K562 (cell line): ENCODE data around the gene TMSB4X. TPM values are rescaled to one million over a fixed set of nuclear protein-coding genes. Genes with fewer than 3 reads are reported as not detected.

Source experiments
- ATAC-seq: fragments of 200-7000 bp; cut with Tn5 transposase; 3 replicates; pipeline ENCODE4 v1.9.1; 2020; ENCODE audit warnings: moderate library complexity
- BruUV-seq: library from RNA; stranded (reverse); fragments of 400-500 nt; replicated peaks from 2 replicates; lab custom pipeline; 2021; lab: Mats Ljungman, UMichigan
- CTCF ChIA-PET: fragments of 300-600 bp; formaldehyde crosslinking; extraction: SDS; loops from one replicate; lab custom pipeline; 2021; ENCODE audit warnings: low intra/inter-chr PET ratio; lab: Yijun Ruan, JAX
- POLR2A ChIA-PET: fragments of 300-600, 350-650 bp; sonication (Branson Sonifier 250); formaldehyde crosslinking; extraction: SDS; loops from one replicate; lab custom pipeline; 2021; ENCODE audit warnings: antibody characterized with exemption, inconsistent platforms; lab: Yijun Ruan, JAX
- DNase-seq, 4 experiments: peaks; one replicate each; pipeline versions ENCODE4 v3.0.0 to v3.0.0-alpha.2; 2011 to 2018; ENCODE audit warnings: low spot score in 3 of 4, mixed read lengths in 3 of 4; ENCODE audit errors: extremely low read depth in 1 of 4
- FAIRE-seq: peaks from 2 replicates; lab custom pipeline; 2011; peaks lifted over from hg19 to GRCh38; lab: Jason Lieb, UNC
- H2AFZ ChIP-seq: 2 replicates; pipeline ENCODE4 v1.6.0; 2011; ENCODE audit warnings: low read depth, low read length, control low read depth, inconsistent platforms
- H3K27ac ChIP-seq: fragments of 200-600 bp; 3 replicates; pipeline ENCODE4 v1.8.0; 2011; ENCODE audit warnings: low read depth, mild to moderate bottlenecking, control low read depth, inconsistent platforms, low read length, moderate library complexity, mixed read lengths; ENCODE audit errors: extremely low read depth
- H3K27me3 ChIP-seq, 2 experiments: fragments of 300-600 bp in 1 of 2; 2 replicates in 1 of 2; 3 replicates in 1 of 2; pipeline versions ENCODE4 v1.6.0 to v1.8.0; 2011; ENCODE audit warnings: inconsistent platforms in 2 of 2, low read length in 2 of 2, mild to moderate bottlenecking in 1 of 2, mixed read lengths in 1 of 2, moderate library complexity in 1 of 2; ENCODE audit not compliant: control insufficient read depth in 2 of 2, insufficient read depth in 2 of 2
- H3K36me3 ChIP-seq: fragments of 300-600 bp; 3 replicates; pipeline ENCODE4 v1.8.0; 2011; ENCODE audit warnings: mild to moderate bottlenecking, low read length, inconsistent platforms; ENCODE audit not compliant: control insufficient read depth, insufficient read depth
- H3K4me1 ChIP-seq, 2 experiments: fragments of 200-600 bp in 1 of 2; replicated peaks in 1 of 2; 2 replicates in 1 of 2; 3 replicates in 1 of 2; pipeline versions ENCODE4 v1.5.1 to v1.8.0; 2011; ENCODE audit warnings: inconsistent platforms in 2 of 2, low read length in 2 of 2, mild to moderate bottlenecking in 1 of 2, mixed read lengths in 1 of 2, moderate library complexity in 1 of 2; ENCODE audit not compliant: control insufficient read depth in 2 of 2, insufficient read depth in 2 of 2
- H3K4me2 ChIP-seq: 2 replicates; pipeline ENCODE4 v1.6.1; 2011; ENCODE audit warnings: low read length, control low read depth, inconsistent platforms, mixed read lengths; ENCODE audit not compliant: insufficient read depth
- H3K4me3 ChIP-seq: fragments of 200-600 bp; sonication (generic), shearing (Covaris generic); 2 replicates; pipeline ENCODE4 v1.5.1; 2016; ENCODE audit warnings: control low read depth, inconsistent platforms
- H3K79me2 ChIP-seq: fragments of 200-600 bp; 3 replicates; pipeline ENCODE4 v1.8.0; 2011; ENCODE audit warnings: low read length, inconsistent platforms; ENCODE audit not compliant: control insufficient read depth, insufficient read depth
- H3K9ac ChIP-seq, 2 experiments: 2 replicates each; pipeline versions ENCODE4 v1.6.0 to v1.6.1; 2011; ENCODE audit warnings: low read depth in 2 of 2, low read length in 2 of 2, control low read depth in 1 of 2, inconsistent platforms in 1 of 2, mild to moderate bottlenecking in 1 of 2, mixed read lengths in 1 of 2; ENCODE audit not compliant: insufficient read depth in 1 of 2
- H3K9me1 ChIP-seq: one replicate; pipeline ENCODE4 v1.6.0; 2011; ENCODE audit warnings: inconsistent platforms, mild to moderate bottlenecking, low read length, moderate library complexity; ENCODE audit not compliant: control insufficient read depth, insufficient read depth
- H3K9me3 ChIP-seq: replicated peaks from 2 replicates; pipeline ENCODE4 v1.5.1; 2011; ENCODE audit warnings: low read depth, low read length, inconsistent platforms; ENCODE audit not compliant: control insufficient read depth, insufficient read depth
- H4K20me1 ChIP-seq: replicated peaks from 2 replicates; pipeline ENCODE4 v1.6.1; 2011; ENCODE audit warnings: low read length, inconsistent platforms, mixed read lengths; ENCODE audit not compliant: control insufficient read depth, insufficient read depth
- CTBP1 ChIP-seq: fragments of 450-650 bp; IDR thresholded peaks from 2 replicates; pipeline ENCODE4 v1.6.1; 2016; ENCODE audit warnings: borderline replicate concordance
- E2F1 ChIP-seq: sonication (generic); formaldehyde crosslinking; IDR thresholded peaks from 2 replicates; pipeline ENCODE4 v1.8.1; 2023; ENCODE audit warnings: mild to moderate bottlenecking, missing genetic modification reagents, moderate library complexity
- FOSL1 ChIP-seq: fragments of 200-800 bp; sonication (Bioruptor generic); conservative IDR thresholded peaks from 2 replicates; pipeline ENCODE4 v1.6.1; 2016; ENCODE audit warnings: missing genetic modification characterization, missing compliant biosample characterization
- MNT ChIP-seq, 2 experiments: fragments of 450-650 bp; conservative IDR thresholded peaks; 2 replicates each; pipeline ENCODE4 v1.6.1; 2017; ENCODE audit warnings: mild to moderate bottlenecking in 2 of 2, moderate library complexity in 2 of 2
- NCOA6 ChIP-seq: fragments of 450-650 bp; IDR thresholded peaks from 2 replicates; pipeline ENCODE4 v1.6.1; 2017; ENCODE audit warnings: mild to moderate bottlenecking
- NR4A1 ChIP-seq, 2 experiments: fragments of 250-450 bp in 1 of 2; fragments of 450-650 bp in 1 of 2; sonication (Bioruptor Pico) in 1 of 2; IDR thresholded peaks; 2 replicates each; pipeline versions ENCODE4 v1.4.0 to v1.6.1; 2016 to 2020; ENCODE audit warnings: mild to moderate bottlenecking in 2 of 2, missing compliant biosample characterization in 1 of 2, missing genetic modification characterization in 1 of 2, moderate library complexity in 1 of 2
- PHF20 ChIP-seq: fragments of 450-650 bp; IDR thresholded peaks from 2 replicates; pipeline ENCODE4 v1.6.1; 2018; ENCODE audit not compliant: partially characterized antibody
- RBM39 ChIP-seq: fragments of 200-400 bp; formaldehyde crosslinking; optimal IDR thresholded peaks from 2 replicates; pipeline ENCODE3; 2018; ENCODE audit warnings: low read depth, low read length
- SLC30A9 ChIP-seq: fragments of 250-450 bp; sonication (Bioruptor Pico); IDR thresholded peaks from 2 replicates; pipeline ENCODE4 v1.8.0; 2022; ENCODE audit warnings: mild to moderate bottlenecking, moderate library complexity
- U2AF2 ChIP-seq: fragments of 200-400 bp; formaldehyde crosslinking; optimal IDR thresholded peaks from 2 replicates; pipeline ENCODE3; 2017; ENCODE audit warnings: low read depth, mild to moderate bottlenecking, low read length
- ZBTB7A ChIP-seq: IDR thresholded peaks from 2 replicates; pipeline ENCODE4 v1.6.1; 2011; ENCODE audit warnings: low read depth, mild to moderate bottlenecking, low read length, moderate library complexity, borderline replicate concordance; ENCODE audit not compliant: control insufficient read depth
- ZKSCAN3 ChIP-seq: fragments of 250-450 bp; sonication (Bioruptor Pico); IDR thresholded peaks from 2 replicates; pipeline ENCODE4 v1.4.0; 2020
- ZNF134 ChIP-seq: fragments of 250-450 bp; sonication (Bioruptor Pico); conservative IDR thresholded peaks from 2 replicates; pipeline ENCODE4 v1.4.0; 2020
- ZNF175 ChIP-seq: fragments of 200-800 bp; sonication (Bioruptor generic); IDR thresholded peaks from 2 replicates; pipeline ENCODE4 v1.6.1; 2016; ENCODE audit warnings: low read depth, mild to moderate bottlenecking, missing genetic modification characterization, missing compliant biosample characterization
- ZNF644 ChIP-seq: fragments of 200-800 bp; sonication (Bioruptor generic); IDR thresholded peaks from 2 replicates; pipeline ENCODE4 v1.6.1; 2016; ENCODE audit warnings: low read depth, missing genetic modification characterization, missing compliant biosample characterization
- WGBS: fragments of 100-300 bp; shearing (Covaris generic); methylation state at CpG from one replicate; pipeline ENCODE4 v1.1.6; 2016; ENCODE audit warnings: low coverage, mixed read lengths; ENCODE audit not compliant: insufficient coverage; ENCODE audit errors: missing lambda C conversion rate; 5-methylcytosine and 5-hydroxymethylcytosine counted together
- in situ Hi-C: fragments of 300-500 bp; cut with MboI; formaldehyde crosslinking; loops from 4 replicates; pipeline ENCODE4 v1.15.0; 2018; ENCODE audit warnings: inconsistent platforms, mixed read lengths
- intact Hi-C: fragments of 100-400 bp; cut with micrococcal nuclease; formaldehyde crosslinking; loops from 2 replicates; pipeline ENCODE4 v1.14.2; 2022
- polyA plus RNA-seq, 8 experiments: library from polyadenylated mRNA; depleted of rRNA in 4 of 8; stranded (reverse) in 5 of 8; unstranded in 3 of 8; fragments of >200 nt; fragmentation: Nextera tagmentation in 2 of 8; fragmentation: Illumina TruSeq in 1 of 8; extraction: Ambion mirVana in 2 of 8; extraction: Trizol in 1 of 8; gene quantifications; 2 replicates each; pipeline versions ENCODE4 v1.2.1 to v1.2.3, GENCODE V29; 2011 to 2014; ENCODE audit warnings: inconsistent platforms in 1 of 8, missing spikeins in 1 of 8
- total RNA-seq, 7 experiments: library from RNA; depleted of rRNA in 6 of 7; stranded (reverse); fragments of >200 nt in 6 of 7; fragmentation: Illumina TruSeq in 2 of 7; extraction: Trizol in 2 of 7; gene quantifications; 2 replicates each; pipeline versions ENCODE4 v1.2.1 to v1.2.3, GENCODE V29; 2011 to 2021; ENCODE audit warnings: low replicate concordance in 1 of 7

The TMSB4X gene
- total and polyA plus RNA-seq, 9 of the 15 experiments (the other 6 are each of a cell fraction or from before 2014, with no cell fraction given): 1,035 to 2,035 (median 1,529) TPM

DNA sequence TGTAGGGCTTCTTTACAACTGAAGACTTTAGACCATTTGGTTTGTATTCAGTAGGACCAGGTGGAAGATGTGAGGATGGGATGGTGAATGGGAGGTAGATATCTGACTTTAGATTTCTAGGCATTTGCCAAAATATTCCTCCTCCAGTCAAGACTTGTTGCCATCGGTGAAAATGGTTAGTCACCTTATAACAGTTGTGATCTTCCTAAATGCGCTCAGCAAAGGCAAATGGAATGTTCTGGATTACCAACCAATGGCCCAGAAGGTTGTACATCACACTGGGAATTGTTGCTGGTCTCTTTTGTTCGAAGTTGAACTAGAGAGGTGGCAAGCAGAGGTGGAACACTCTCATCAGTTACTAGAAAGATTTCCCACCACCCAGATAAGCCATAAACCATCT lies 33.9 kb downstream of the TMSB4X start:
- WGBS: 42% methylated on average over 3 of the region's 3 CpGs
- BruUV-seq: no TSS peak
- Histone ChIP-seq H3K27ac (no peak overlapping the region), H3K9ac (no peak overlapping the region), H3K36me3 (no peaks in the 10 kb centered on the region), H3K79me2 (no peaks in the 10 kb centered on the region), H2AFZ (no peak overlapping the region), H3K9me3 (no peaks in the 10 kb centered on the region), H4K20me1 (no peaks in the 10 kb centered on the region), H3K4me1 (peaks cover 0 to 7% of the 10 kb centered on the region in 2 experiments; a peak in 2 of 5 replicates), H3K27me3 (no peaks in the 10 kb centered on the region), H3K9me1 (no peaks in the 10 kb centered on the region), H3K4me3 (no peak overlapping the region), H3K4me2 (no peak overlapping the region)
- intact Hi-C loops: no loop called here
- ATAC-seq (no peak), FAIRE-seq (no peak), DNase-seq (no peak)
- ChIA-PET CTCF (no interaction called here), POLR2A (no interaction called here)
- in situ Hi-C loops: no loop called here
- TF ChIP-seq ZNF175 (CRISPR knock-in tag): no peak
- TF ChIP-seq CTBP1: no peak
- TF ChIP-seq ZKSCAN3 (CRISPR knock-in tag): no peak
- TF ChIP-seq ZBTB7A: no peak
- TF ChIP-seq RBM39: no peak
- no peak for TF ChIP-seq ZNF134 (CRISPR knock-in tag)
- no peak for TF ChIP-seq SLC30A9
- no peak for TF ChIP-seq U2AF2
- TF ChIP-seq E2F1: no peak
- no peak for TF ChIP-seq MNT (conservative IDR thresholded peaks at IDR 0.05)
- no peak for TF ChIP-seq ZNF644 (tag)
- TF ChIP-seq NR4A1 (CRISPR knock-in tag; IDR thresholded peaks at IDR 0.05): no peak
- TF ChIP-seq NR4A1 (tag; IDR thresholded peaks at IDR 0.05): no peak
- no peak for TF ChIP-seq FOSL1 (tag)
- no peak for TF ChIP-seq NCOA6
- TF ChIP-seq PHF20: no peak
